Esophagus mucosa (tissue), 1 donor: Measurements from ENCODE around the gene RPUSD3. TPM values are rescaled to one million over a fixed set of nuclear protein-coding genes. Genes with fewer than 3 reads are reported as not detected.
"Not testable (repeated sequence)": the region's sequence is repeated elsewhere in the genome, so short reads cannot be mapped to it uniquely, and the experiment has no call there.

Source experiments
- ATAC-seq: fragments of 200-7000 bp; cut with Tn5 transposase; one replicate; pipeline ENCODE4 v1.9.1; 2020
- total RNA-seq: library from RNA; stranded (reverse); gene quantifications from one replicate; pipeline ENCODE4 v1.2.4, GENCODE V29; 2023
- donor health status: DM: yes; HTN: yes; CAD: no.

The RPUSD3 gene
- total RNA-seq, 1 donor from 2014 or later: 29.1 TPM

DNA sequence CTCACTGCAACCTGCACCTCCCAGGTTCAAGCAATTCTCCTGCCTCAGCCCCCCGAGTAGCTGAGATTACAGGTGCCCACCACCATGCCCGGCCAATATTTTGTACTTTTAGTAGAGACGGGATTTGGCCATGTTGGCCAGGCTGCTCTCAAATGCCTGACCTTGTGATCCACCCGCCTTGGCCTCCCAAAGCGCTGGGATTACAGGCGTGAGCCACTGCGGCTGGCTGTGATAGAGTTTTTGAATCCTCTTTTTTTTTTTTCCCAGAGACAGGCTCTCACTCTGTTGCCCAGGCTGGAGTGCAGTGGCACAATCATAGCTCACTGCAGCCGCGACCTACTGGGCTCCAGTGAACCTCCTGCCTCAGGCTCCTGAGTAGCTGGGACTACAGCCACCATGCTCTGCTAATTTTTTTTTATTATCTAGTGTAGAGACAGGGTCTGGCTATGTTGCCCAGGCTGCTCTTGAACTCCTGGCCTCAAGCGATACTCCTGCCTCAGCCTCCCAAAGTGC lies 21.4 kb upstream of the RPUSD3 start:
- ATAC-seq: not testable (repeated sequence)

DNA sequence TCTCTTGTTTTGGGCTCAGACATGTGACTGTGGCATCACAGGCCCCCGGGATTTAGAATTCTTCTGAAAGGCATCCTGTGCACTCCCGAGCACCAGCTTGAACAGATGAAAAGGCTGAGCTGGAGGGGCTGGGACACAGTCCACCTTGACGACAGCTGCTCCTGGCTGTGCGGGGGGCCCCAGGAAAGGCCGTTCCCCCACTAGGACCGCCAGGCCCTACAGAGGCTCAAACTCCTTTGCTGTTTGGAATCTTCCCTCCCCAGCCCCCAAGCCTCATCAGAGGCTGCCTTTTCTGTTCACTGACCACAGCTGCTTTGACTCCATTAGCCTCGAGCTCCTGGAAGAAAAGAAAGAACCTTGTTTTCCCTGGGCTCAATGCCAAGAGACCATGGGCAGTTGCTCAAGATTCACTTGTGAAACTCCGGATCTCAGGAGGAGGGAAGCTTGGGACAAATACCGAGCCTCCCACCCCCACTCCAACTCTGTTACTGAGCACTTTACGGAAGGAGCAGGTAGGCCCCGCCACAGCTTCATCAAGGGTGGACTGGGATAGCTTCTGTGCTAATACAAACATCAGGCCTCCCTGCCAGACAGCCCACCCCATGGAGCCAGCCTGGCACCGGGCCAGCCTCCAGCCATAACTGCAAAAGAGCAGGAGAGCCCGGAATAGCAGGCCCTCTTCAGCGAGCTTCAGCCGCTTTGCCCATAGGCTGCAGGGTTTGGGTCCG lies 20.6 kb upstream of the RPUSD3 start:
- no peak for ATAC-seq

- peak; percentile 13 for ATAC-seq
Observed at GRCh38 chr3:9863058-9863772, 19.4 kb upstream of the RPUSD3 start.

DNA sequence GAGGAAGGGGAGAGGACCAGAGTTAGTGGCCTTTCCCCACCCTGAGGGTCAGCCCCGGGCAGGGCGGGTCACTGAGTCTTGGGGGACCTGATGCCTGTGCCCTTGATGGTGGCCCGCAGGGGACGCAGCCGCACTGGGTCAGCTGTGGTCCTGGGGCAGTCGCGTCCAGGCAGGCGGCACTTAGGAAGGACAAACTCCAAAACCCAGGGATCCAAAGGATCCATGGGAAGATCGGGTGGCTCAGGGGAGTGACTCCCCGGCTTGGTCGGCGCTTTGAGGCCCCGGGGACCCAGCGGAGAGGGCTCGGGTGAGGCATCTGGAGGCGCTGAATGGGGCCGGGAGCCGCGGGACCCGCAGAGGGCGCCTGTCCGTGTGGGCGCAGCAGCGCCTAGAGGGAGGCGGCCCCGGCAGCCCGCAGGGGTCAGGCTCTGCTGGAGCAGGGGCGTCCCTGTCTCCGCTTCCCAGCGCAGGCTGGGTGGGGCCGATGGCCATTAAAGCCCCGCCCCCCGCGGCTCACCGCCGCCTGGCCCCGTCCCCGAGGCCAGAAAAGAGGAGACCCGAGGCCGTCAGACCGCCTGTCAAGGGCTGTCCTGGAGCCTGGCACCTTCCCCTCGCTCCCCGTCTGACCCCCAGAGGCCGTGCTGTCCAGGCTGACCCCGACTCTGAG lies 18.7 kb upstream of the RPUSD3 start:
- peak; percentile 65 for ATAC-seq

- ATAC-seq: no peak
Observed at GRCh38 chr3:9861626-9862130, 17.9 kb upstream of the RPUSD3 start.

DNA sequence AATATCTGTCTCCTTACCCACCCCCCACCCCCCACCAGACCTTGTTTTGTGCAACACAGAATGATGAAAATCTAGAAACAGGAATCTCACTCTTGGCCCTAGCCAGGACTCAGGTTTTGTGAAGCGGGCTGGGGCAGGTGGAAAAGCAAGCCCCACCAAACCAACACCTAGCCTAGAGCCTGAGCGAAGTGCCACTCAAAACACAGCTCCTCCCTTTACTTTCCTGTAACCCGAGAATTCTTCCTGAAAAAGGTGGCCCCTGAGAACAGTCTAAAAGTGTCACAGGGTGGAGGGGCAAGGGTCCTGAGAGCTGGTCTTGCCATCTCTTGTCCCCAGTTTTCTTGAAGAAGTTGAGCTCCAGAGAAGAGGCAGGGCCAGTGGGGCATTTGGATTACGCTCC lies 17.4 kb upstream of the RPUSD3 start:
- no peak for ATAC-seq

GRCh38 chr3:9859530-9860025 lies 15.8 kb upstream of the RPUSD3 start:
- no peak for ATAC-seq

DNA sequence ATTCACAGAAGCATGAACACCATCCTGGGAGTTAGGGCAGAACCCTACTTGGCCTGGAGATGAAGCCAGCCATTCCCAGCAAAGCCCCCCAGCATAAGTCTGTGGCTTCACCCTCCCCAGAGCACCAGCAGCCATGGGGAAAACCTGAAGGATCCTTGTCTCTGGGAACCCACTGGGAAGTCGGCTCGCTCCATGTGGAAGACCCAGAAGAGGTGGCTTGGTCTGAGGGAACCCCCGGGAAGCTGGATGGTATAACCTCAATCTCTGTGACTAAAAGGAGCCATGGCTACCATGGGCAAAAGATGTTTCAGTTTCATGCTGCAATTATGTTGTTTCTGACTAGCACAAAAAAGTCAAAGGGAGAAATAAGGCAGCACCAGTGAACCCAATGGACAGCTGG lies 11.8 kb upstream of the RPUSD3 start:
- ATAC-seq: no peak

DNA sequence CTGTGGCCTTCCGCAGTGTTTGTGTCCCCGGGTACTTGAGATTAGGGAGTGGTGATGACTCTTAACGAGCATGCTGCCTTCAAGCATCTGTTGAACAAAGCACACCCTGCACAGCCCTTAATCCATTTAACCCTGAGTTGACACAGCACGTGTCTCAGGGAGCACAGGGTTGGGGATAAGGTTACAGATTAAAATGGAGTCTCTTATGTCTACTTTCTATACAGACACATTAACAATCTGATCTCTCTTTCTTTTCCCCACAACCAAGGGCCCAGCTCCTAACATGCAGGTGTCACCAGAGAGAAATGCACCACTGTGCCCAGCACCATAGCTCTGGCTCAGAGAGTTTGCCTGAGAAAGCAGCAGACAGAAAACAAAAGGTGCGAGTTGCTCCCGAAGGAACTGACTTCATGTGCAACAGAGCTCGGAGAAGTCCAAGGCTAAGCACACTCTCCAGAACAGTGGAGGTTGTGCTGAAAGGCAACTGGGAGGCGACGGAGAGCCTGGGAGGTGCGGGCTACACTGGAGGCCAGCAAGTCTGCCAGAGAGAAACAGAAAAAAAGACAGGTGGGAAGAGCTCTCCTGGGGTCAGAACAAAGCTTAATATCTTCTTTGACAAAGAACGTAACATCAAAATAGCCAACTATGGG lies 10.6 kb upstream of the RPUSD3 start:
- not testable (repeated sequence) for ATAC-seq

- no peak for ATAC-seq
Observed at GRCh38 chr3:9852528-9852927, 8.7 kb upstream of the RPUSD3 start.

DNA sequence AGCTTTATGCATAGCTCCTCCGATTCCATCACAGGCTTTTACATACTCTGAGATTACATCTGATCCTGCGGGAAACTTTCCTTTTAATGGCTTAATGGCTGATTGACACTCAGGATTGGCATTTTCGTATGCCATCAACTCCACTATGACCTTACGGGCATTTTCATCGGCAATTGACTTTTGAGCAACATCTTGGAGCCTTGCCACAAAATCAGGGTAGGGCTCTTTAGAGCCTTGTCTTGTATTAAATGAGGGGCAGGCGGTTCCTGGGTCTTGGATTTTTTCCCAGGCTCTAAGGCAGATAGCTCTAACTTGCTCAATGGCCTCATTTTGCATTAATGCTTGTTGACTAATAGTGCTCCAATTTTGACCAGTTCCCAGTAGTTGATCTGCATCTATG lies 8.1 kb upstream of the RPUSD3 start:
- not testable (repeated sequence) for ATAC-seq

DNA sequence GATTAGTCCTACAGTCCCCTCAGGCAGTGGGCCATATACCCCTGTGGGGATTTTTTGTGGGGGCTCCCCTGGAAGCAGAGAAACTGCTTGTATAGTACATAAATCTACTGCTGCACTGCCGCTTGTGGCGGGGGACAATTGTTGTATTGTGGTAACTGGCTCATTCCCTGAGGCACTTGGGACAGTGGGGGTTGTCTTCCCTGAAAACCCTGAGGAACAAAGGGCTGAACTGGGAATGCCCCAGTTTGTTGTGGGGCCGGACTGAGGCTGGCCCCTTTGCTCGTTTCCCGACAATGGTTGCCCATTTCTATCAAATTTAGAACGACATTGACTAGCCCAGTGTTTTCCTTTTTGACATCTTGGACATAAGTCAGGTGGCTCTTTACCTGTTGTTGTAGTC lies 7.6 kb upstream of the RPUSD3 start:
- not testable (repeated sequence) for ATAC-seq

- ATAC-seq: not testable (repeated sequence)
Observed at GRCh38 chr3:9848860-9849259, 5.1 kb upstream of the RPUSD3 start.

- ATAC-seq: not testable (repeated sequence)
Observed at GRCh38 chr3:9847870-9848269, 4.1 kb upstream of the RPUSD3 start.

DNA sequence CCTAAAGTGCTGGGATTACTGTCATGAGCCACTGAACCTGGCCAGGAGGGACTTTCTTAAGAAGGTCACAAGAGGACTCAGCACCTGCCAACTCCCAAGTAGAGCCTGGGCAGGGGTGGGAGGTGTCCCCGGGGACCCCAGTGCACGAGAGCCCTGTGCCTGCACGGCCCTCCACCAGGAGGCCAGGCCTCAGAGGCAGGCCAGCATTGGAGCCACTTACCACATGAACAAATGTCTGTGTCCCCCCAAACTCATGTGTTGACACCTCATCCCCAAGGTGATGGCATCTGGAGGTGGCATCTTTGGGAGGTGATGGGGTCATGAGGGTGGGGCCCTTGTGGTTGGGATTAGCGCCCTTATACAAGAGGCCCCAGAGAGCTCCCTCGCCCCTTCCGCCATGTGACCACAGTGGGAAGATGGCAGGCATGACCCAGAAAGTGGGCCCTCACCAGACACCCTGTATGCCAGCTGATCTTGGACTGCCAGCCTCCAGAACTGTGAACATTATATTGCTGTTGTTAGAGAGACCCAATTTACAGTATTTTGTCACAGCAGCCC lies 3.2 kb upstream of the RPUSD3 start:
- no peak for ATAC-seq

GRCh38 chr3:9846231-9846630 lies 2.4 kb upstream of the RPUSD3 start:
- no peak for ATAC-seq

DNA sequence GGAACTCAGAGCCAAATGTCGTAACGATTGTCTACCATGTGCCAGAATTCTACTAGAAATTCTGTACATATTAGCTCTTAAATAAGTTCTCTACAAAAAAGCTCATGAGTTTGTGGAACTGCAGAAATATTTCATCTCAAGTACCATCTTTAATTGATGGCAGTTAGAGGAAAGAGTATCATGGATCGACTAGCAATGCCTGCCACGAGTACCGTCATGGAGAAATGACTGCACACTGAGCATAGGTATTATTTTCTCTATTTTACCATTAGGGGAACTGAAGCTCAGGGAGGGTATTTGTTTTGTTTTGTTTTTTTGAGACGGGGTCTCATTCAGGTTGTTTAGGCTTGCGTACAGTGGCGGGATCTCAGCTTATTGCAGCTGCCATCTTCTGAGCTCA lies 2.8 kb downstream of the RPUSD3 start:
- ATAC-seq: no peak

DNA sequence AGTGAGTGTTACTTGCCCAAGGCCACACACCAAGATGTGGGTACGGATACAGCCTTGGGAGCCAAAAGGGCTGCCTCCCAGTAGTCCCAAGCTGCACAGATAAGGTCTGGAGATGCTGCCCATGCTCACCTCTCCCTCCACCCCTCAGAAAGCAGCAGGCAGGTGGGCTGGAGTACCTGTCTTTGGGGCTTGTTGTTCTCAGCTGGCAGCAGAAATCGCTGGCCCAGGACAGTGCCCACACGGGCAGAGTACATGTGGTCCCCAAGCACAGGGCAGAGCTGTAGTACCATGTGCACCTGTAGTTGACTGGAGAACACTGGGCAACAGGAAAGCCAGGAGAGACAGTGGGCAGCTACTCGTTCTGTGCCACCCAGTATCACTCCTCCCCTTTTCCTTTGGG lies 5.0 kb downstream of the RPUSD3 start:
- no peak for ATAC-seq

GRCh38 chr3:9837701-9838582 lies 5.9 kb downstream of the RPUSD3 start:
- peak; percentile 12 for ATAC-seq

DNA sequence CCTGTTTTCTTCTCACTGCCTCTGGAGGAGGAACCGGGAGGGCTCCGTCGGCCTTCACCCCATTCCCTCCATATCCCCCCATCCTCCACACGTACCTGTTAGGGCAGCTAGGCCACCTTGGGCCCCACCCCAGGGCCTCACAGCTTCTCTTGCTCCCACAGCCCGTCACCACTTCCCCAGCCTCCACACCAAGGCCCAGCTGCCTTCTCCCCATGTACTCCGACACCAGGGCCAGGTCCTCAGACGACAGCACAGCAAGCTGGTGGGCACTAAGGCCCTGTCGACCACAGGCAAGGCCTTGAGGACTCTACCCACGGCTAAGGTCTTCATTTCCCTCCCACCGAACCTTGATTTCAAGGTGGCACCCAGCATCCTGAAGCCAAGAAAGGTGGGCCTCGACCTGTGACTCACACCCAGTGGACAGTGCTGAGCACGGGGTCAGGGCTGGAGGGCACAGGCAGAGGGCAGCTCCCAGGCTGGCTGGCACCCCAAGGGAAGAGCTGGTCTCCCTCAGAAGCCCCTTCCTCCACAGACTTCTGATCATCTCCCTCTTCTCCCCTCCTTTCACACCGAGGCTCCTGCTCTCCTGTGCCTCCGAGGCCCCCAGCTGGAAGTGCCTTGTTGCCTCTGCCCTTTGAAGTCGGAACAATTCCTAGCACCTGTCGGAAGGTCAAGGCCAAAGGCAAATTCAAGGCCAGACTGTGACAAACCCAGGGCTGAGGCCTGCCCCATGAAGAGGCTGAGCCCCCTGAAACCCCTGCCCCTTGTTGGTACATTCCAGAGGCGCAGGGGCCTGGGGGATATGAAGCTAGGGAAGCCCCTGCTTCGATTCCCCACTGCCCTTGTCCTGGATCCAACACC lies 9.1 kb downstream of the RPUSD3 start:
- ATAC-seq: no peak
